BLaER1 treated with 17β-estradiol and CSF1 and Interleukin-3, amounts not matched to agents 10 nM and 100 nM (cell line): ENCODE results near the gene ASPRV1.

Experiments
- H3K27ac ChIP-seq, 11 experiments: shearing (Covaris generic); formaldehyde crosslinking; 2 replicates each; pipeline ENCODE4 v1.8.1; 2022
- H3K27me3 ChIP-seq, 11 experiments: shearing (Covaris generic); formaldehyde crosslinking; 2 replicates each; pipeline ENCODE4 v1.8.1; 2022
- H3K36me3 ChIP-seq, 11 experiments: shearing (Covaris generic); formaldehyde crosslinking; 2 replicates each; pipeline ENCODE4 v1.8.1; 2022
- H3K4me1 ChIP-seq, 10 experiments: shearing (Covaris generic); formaldehyde crosslinking; 2 replicates each; pipeline ENCODE4 v1.8.1; 2022
- H3K4me2 ChIP-seq, 11 experiments: shearing (Covaris generic); formaldehyde crosslinking; 2 replicates each; pipeline ENCODE4 v1.8.1; 2022
- H3K4me3 ChIP-seq, 10 experiments: shearing (Covaris generic); formaldehyde crosslinking; 2 replicates each; pipeline ENCODE4 v1.8.1; 2022
- H3K9ac ChIP-seq, 11 experiments: shearing (Covaris generic); formaldehyde crosslinking; 2 replicates each; pipeline ENCODE4 v1.8.1; 2022
- H3K9me3 ChIP-seq, 11 experiments: shearing (Covaris generic); formaldehyde crosslinking; replicated peaks in 1 of 11; 2 replicates each; pipeline ENCODE4 v1.8.1; 2022
- H4K20me1 ChIP-seq, 11 experiments: shearing (Covaris generic); formaldehyde crosslinking; 2 replicates each; pipeline ENCODE4 v1.8.1; 2022
- Cebpa-rat ChIP-seq, 11 experiments: shearing (Covaris generic); IDR thresholded peaks; 2 replicates each; pipeline ENCODE4 v1.8.1; 2022

The ASPRV1 gene

DNA sequence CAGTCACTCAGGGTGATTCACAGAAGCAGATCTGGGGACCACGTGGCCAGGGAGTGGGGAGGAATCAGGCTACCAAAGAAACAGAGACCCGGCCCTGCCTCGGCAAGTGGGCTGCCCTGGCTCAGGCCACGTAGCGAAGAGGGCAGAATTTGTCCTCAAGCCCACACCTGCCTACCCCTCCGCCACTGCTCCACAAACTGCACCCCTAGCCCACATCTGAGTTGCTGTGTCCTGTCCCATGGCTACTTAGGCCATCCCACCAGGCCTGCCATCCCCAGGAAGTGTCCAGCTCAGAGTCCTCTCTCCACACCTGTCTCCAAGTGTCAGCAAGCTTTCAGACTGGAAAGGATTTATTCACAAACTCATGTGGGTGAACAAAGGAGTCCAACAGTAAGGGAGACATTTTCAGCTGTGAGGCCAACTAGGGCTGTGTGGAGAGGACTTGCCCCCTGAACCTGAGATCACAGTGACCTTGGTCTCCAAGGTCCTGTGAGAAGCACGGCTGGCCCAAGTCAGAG, 31.7 kb upstream of the ASPRV1 start:
- peak overlapping the region in 4 of 11 experiments; percentile 21 to 37 (median 27); a peak in 5 of 22 replicates for H3K27ac ChIP-seq
- no peak for TF ChIP-seq Cebpa-rat (IDR thresholded peaks at IDR 0.05)
- H3K4me2 ChIP-seq: peak overlapping the region in 3 of 11 experiments; percentile 51 to 62 (median 56); a peak in 4 of 22 replicates
- H3K4me1 ChIP-seq: peaks cover 0 to 94% (median 12%) of the 10 kb centered on the region in 10 experiments; a peak in 15 of 20 replicates
- no peaks in the 10 kb centered on the region for H3K9me3 ChIP-seq
- peak overlapping the region in 1 of 11 experiments; percentile 15; a peak in 1 of 22 replicates for H3K9ac ChIP-seq
- no peaks in the 10 kb centered on the region for H3K27me3 ChIP-seq
- H4K20me1 ChIP-seq: no peaks in the 10 kb centered on the region; a peak in 1 of 22 replicates
- H3K4me3 ChIP-seq: no peak overlapping the region
- H3K36me3 ChIP-seq: peaks cover 13 to 53% (median 34%) of the 10 kb centered on the region in 11 experiments; a peak in 21 of 22 replicates

DNA sequence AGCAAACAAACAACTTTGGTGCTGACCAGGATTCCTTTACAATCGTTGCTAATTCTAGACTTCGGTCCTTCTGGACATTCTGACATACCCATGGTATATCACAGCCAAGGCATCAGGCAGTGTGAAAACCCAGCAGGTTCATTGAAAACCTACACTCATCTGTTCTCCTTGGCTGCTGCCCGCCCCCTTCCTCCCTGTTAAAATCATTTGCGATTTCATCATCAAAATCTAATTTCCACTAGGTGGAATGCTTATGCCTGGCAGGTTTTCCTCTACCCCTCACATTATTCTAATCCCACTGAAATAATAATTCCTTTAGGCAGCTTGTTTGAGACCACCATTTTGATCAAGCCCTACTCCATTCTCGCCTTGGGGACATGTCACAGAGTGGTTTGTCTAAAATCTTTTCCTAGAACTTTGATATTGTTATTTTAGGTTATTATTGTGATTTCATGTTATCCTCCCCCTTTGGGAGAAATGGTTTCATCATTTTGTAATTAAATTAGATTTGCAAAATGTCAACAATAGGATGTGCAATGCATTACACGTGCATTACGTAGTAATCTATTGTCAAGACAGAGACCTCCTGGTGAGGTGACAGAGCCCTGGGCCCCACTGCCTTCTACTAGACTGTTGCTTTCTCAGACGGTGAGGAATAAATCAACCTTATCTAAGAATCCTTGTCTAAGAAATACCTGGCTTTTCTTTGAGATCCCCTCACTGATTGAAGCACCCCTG, 31.0 kb upstream of the ASPRV1 start:
- Histone ChIP-seq H4K20me1 (no peaks in the 10 kb centered on the region; a peak in 1 of 22 replicates), H3K4me3 (no peak overlapping the region), H3K27me3 (no peaks in the 10 kb centered on the region), H3K9me3 (no peaks in the 10 kb centered on the region), H3K4me1 (peaks cover 0 to 94% (median 10%) of the 10 kb centered on the region in 10 experiments; a peak in 15 of 20 replicates), H3K4me2 (peak overlapping the region in 3 of 11 experiments; percentile 51 to 62 (median 56); a peak in 6 of 22 replicates), H3K27ac (peak overlapping the region in 5 of 11 experiments; percentile 19 to 44 (median 32); a peak in 6 of 22 replicates), H3K36me3 (peaks cover 13 to 53% (median 34%) of the 10 kb centered on the region in 11 experiments; a peak in 21 of 22 replicates), H3K9ac (peak overlapping the region in 1 of 11 experiments; percentile 15; a peak in 1 of 22 replicates)
- TF ChIP-seq Cebpa-rat (IDR thresholded peaks at IDR 0.05): no peak

DNA sequence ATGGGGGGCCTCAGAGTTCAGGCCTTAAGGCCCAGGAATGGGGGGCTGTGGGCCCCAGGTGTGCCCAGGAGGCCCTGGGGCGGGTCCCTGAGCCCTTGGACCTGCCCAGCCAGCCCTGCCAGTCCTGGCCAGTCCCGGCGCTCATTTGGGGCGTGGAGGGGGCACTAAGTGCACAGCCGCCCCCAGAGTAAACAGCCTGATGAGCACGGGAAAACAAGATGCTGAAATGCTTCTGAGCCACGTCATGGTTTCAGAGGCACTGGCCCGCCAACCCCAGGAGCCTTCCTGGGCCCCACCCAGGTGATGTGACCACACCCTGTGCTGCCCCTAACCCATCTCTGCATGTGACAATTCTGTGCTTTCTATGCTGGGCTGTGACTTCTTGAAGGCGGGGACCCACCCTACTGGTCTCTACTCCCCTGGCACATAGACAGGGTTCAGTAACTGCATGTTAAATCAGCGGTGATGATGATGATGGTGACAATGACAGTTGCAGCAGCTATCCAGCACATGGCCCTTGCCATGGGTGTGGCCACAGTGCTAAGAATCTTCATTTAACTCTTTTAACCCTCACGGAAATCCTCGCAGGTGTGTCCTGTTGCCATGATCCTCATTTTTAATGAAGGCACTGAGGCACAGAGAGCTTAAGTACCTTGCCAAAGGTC, 28.1 kb upstream of the ASPRV1 start:
- H3K4me3 ChIP-seq: no peak overlapping the region
- no peak for TF ChIP-seq Cebpa-rat (IDR thresholded peaks at IDR 0.05)

DNA sequence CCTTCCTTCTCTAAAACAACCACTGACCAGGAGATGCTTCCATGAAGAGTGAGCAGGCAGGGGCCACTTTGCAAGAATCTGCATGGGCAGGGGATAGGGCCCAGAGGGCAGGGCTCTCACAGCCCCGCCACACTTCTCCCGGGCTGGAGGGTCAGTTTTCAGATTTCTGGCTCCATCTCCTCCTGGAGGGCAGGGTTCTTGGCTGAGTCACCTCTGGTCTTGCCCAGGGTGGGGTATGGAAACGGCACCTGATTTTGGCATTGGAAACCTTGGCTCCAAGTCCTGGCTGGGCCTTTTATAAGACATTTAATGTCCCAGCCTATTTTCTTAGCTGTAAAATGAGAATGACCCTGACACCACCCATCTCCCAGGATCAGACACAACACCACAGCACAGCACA, 27.6 kb upstream of the ASPRV1 start:
- Histone ChIP-seq H3K4me3 (no peak overlapping the region), H3K36me3 (peaks cover 4 to 28% (median 12%) of the 10 kb centered on the region in 11 experiments; a peak in 19 of 22 replicates), H4K20me1 (no peaks in the 10 kb centered on the region), H3K4me2 (peak overlapping the region in 3 of 11 experiments; percentile 28 to 55 (median 38); a peak in 6 of 22 replicates), H3K9me3 (0 out of 22 replicates have a peak, but pooled peaks cover 0 to 7% (median 0%) of the 10 kb centered on the region in 11 experiments), H3K27ac (peak overlapping the region in 3 of 11 experiments; percentile 7 to 35 (median 29); a peak in 6 of 22 replicates), H3K9ac (no peak overlapping the region), H3K27me3 (no peaks in the 10 kb centered on the region), H3K4me1 (peaks cover 0 to 100% (median 15%) of the 10 kb centered on the region in 10 experiments; a peak in 15 of 20 replicates)
- TF ChIP-seq Cebpa-rat (IDR thresholded peaks at IDR 0.05): no peak

More for the DNA sequence above, 28.1 kb upstream of the ASPRV1 start:
- peak overlapping the region in 3 of 11 experiments; percentile 7 to 35 (median 29); a peak in 5 of 22 replicates for H3K27ac ChIP-seq
- no peaks in the 10 kb centered on the region for H3K27me3 ChIP-seq
- peaks cover 8 to 33% (median 18%) of the 10 kb centered on the region in 11 experiments; a peak in 19 of 22 replicates for H3K36me3 ChIP-seq
- peaks cover 0 to 100% (median 15%) of the 10 kb centered on the region in 10 experiments; a peak in 15 of 20 replicates for H3K4me1 ChIP-seq
- H3K9me3 ChIP-seq: 0 out of 22 replicates have a peak, but pooled peaks cover 0 to 7% (median 0%) of the 10 kb centered on the region in 11 experiments
- no peaks in the 10 kb centered on the region for H4K20me1 ChIP-seq
- peak overlapping the region in 4 of 11 experiments; percentile 16 to 55 (median 33); a peak in 8 of 22 replicates for H3K4me2 ChIP-seq
- no peak overlapping the region for H3K9ac ChIP-seq

DNA sequence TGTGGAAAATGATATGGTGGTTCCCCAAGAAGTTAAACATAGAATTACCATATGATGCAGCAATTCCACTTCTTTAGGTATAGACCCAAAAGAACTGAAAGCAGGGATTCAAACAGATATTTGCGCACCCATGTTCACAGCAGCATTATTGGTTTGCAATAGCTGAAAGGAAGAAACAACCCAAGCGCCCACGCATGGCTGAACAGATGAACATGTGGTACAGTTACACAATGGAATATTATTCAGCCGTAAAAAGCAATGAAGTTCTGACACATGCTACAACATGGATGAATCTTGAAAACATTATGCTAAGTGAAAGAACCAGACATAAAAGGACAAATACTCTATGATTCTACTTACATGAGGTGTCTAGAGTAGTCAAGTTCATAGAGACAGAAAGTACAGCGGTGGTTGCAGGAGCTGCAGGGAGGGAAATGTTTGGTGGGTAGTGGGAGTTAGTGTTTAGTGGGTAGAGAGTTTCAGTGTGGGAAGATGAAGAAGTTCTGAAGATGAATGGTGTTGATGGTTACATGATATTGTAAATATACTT, 26.7 kb upstream of the ASPRV1 start:
- H3K27ac ChIP-seq: no peak overlapping the region
- TF ChIP-seq Cebpa-rat (IDR thresholded peaks at IDR 0.05): no peak

DNA sequence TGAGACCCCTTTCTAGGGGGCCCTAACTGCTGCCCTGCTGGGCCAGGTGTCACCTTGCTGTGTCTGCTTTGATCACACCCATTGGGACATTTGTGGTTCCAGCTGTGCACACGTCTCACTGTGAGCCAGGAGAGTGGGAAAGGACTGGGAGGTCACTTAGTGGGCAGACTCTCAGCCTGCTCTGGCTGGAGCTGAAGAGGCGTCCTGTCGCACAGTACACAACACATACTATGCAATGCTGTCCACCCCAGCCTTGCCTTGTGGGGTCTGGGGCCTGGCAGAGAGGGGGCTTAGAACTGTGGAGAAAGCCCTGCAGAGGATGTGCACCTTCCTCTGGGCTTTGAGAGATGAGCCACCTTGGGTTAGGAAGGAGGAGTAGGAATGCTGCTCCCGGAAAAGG, 25.3 kb upstream of the ASPRV1 start:
- peak overlapping the region in 3 of 11 experiments; percentile 71 to 81 (median 76); a peak in 6 of 22 replicates for H3K4me2 ChIP-seq
- TF ChIP-seq Cebpa-rat (IDR thresholded peaks at IDR 0.05): no peak
- H3K9me3 ChIP-seq: 0 out of 22 replicates have a peak, but pooled peaks cover 0 to 7% (median 0%) of the 10 kb centered on the region in 11 experiments
- peaks cover 0 to 90% (median 15%) of the 10 kb centered on the region in 10 experiments; a peak in 15 of 20 replicates for H3K4me1 ChIP-seq
- H3K4me3 ChIP-seq: no peak overlapping the region
- H4K20me1 ChIP-seq: no peaks in the 10 kb centered on the region
- peak overlapping the region in 3 of 11 experiments; percentile 15 to 54 (median 15); a peak in 4 of 22 replicates for H3K9ac ChIP-seq
- peaks cover 0 to 10% (median 0%) of the 10 kb centered on the region in 11 experiments; a peak in 4 of 22 replicates for H3K36me3 ChIP-seq
- peak overlapping the region in 5 of 11 experiments; percentile 23 to 82 (median 64); a peak in 10 of 22 replicates for H3K27ac ChIP-seq
- H3K27me3 ChIP-seq: no peaks in the 10 kb centered on the region

More for the DNA sequence above, 26.7 kb upstream of the ASPRV1 start:
- H3K9me3 ChIP-seq: 0 out of 22 replicates have a peak, but pooled peaks cover 0 to 7% (median 0%) of the 10 kb centered on the region in 11 experiments
- peaks cover 0 to 100% (median 15%) of the 10 kb centered on the region in 10 experiments; a peak in 15 of 20 replicates for H3K4me1 ChIP-seq
- no peaks in the 10 kb centered on the region for H4K20me1 ChIP-seq
- peak overlapping the region in 2 of 11 experiments; percentile 76 to 81; a peak in 2 of 22 replicates for H3K4me2 ChIP-seq
- no peak overlapping the region for H3K4me3 ChIP-seq
- H3K36me3 ChIP-seq: peaks cover 0 to 19% (median 4%) of the 10 kb centered on the region in 11 experiments; a peak in 8 of 22 replicates
- no peaks in the 10 kb centered on the region for H3K27me3 ChIP-seq
- no peak overlapping the region for H3K9ac ChIP-seq

DNA sequence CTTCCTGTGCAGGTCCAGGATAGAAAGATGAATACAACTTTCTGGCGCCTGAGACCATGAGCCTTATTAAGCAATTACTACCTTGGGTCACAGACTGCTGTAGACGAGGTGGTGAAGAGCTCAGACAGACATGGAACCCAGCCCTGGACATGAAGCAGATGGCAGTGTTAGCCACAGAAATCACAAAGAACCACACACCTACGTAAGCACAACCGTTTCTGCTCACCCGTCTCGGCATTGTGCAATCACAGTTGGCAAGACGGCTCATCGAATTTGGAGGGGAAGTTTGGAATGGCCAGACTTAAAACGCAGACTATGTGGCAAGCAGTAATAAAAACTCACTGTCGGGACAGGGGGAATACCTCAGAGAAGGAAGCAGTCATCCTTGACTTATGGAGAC, 24.3 kb upstream of the ASPRV1 start:
- Histone ChIP-seq H3K27me3 (no peaks in the 10 kb centered on the region), H3K9me3 (0 out of 22 replicates have a peak, but pooled peaks cover 0 to 7% (median 0%) of the 10 kb centered on the region in 11 experiments), H3K4me1 (peaks cover 0 to 80% (median 15%) of the 10 kb centered on the region in 10 experiments; a peak in 15 of 20 replicates), H3K36me3 (peaks cover 0 to 5% (median 0%) of the 10 kb centered on the region in 11 experiments; a peak in 4 of 22 replicates), H3K4me2 (peak overlapping the region in 5 of 11 experiments; percentile 43 to 81 (median 71); a peak in 11 of 22 replicates), H3K9ac (peak overlapping the region in 3 of 11 experiments; percentile 15 to 54 (median 15); a peak in 4 of 22 replicates), H3K27ac (peak overlapping the region in 4 of 11 experiments; percentile 37 to 82 (median 72); a peak in 8 of 22 replicates), H3K4me3 (no peak overlapping the region), H4K20me1 (no peaks in the 10 kb centered on the region)
- TF ChIP-seq Cebpa-rat (IDR thresholded peaks at IDR 0.05): peak in 9 of 11 experiments; percentile 8 to 89 (median 57); a peak in 11 of 22 replicates
